Activated CD8-positive, alpha-beta memory T cell treated with anti-CD3 and anti-CD28 coated beads for 4 hours (primary cell): ENCODE results near the gene ATXN1.
"Not testable (repeated sequence)": the region's sequence is repeated elsewhere in the genome, so short reads cannot be mapped to it uniquely, and the experiment has no call there.

Source experiments
- DNase-seq, 2 donors: peaks; one replicate each; pipeline ENCODE4 v3.0.0-alpha.2; 2020; ENCODE audit warnings: low read depth in 2 of 2

ATXN1 gene

GRCh38 chr6:16473908-16474771, 287.1 kb downstream of the ATXN1 start:
- DNase-seq, result no peak

GRCh38 chr6:16473184-16473907, 287.9 kb downstream of the ATXN1 start:
- DNase-seq, result no peak

- no peak for DNase-seq
These were observed 288.8 kb downstream of the ATXN1 start for GRCh38 chr6:16472349-16473069.

GRCh38 chr6:16471910-16472297, 289.4 kb downstream of the ATXN1 start:
- no peak for DNase-seq

- DNase-seq, result no peak
These were observed 289.9 kb downstream of the ATXN1 start for GRCh38 chr6:16471222-16471909.

GRCh38 chr6:16470502-16471221, 290.6 kb downstream of the ATXN1 start:
- DNase-seq, result no peak

GRCh38 chr6:16468991-16469615, 292.2 kb downstream of the ATXN1 start:
- DNase-seq, result no peak

- no peak for DNase-seq
These were observed 294.3 kb downstream of the ATXN1 start for GRCh38 chr6:16466800-16467553.

- no peak for DNase-seq
These were observed 297.2 kb downstream of the ATXN1 start for GRCh38 chr6:16464045-16464444.

GRCh38 chr6:16463246-16463645, 298.0 kb downstream of the ATXN1 start:
- DNase-seq, result not testable (repeated sequence)

- DNase-seq, result no peak
These were observed 299.8 kb downstream of the ATXN1 start for GRCh38 chr6:16461491-16461890.

GRCh38 chr6:16459472-16459871, 301.8 kb downstream of the ATXN1 start:
- not testable (repeated sequence) for DNase-seq

- no peak for DNase-seq
These were observed 308.9 kb downstream of the ATXN1 start for GRCh38 chr6:16452348-16452747.

GRCh38 chr6:16450821-16451220, 310.4 kb downstream of the ATXN1 start:
- DNase-seq, result no peak

GRCh38 chr6:16450285-16450684, 311.0 kb downstream of the ATXN1 start:
- DNase-seq, result no peak

GRCh38 chr6:16446273-16446672, 315.0 kb downstream of the ATXN1 start:
- no peak for DNase-seq

- DNase-seq, result no peak
These were observed 319.2 kb downstream of the ATXN1 start for GRCh38 chr6:16442031-16442430.

- DNase-seq, result no peak
These were observed 320.0 kb downstream of the ATXN1 start for GRCh38 chr6:16441262-16441661.

GRCh38 chr6:16440636-16441212, 320.5 kb downstream of the ATXN1 start:
- no peak for DNase-seq
